ENCODE measurements around the gene ZNF792. TPM values are rescaled to one million over a fixed set of nuclear protein-coding genes. Genes with fewer than 3 reads are reported as not detected.

ZNF792 gene
- total RNA-seq, 1 donor from 2014 or later = 7.0 TPM

GRCh38 chr19:34982275-34982674 lies 18.2 kb upstream of the ZNF792 start:
- Histone ChIP-seq H3K36me3 (no peaks in the 10 kb centered on the region), H3K9ac (no peak overlapping the region), H3K27me3 (no peaks in the 10 kb centered on the region), H3K27ac (no peak overlapping the region), H2AFZ (replicated peaks) (no peak overlapping the region), H3K4me2 (no peak overlapping the region), H3K79me2 (ENCODE audit: low read depth) (no peaks in the 10 kb centered on the region), H4K20me1 (ENCODE audit: low read depth) (no peaks in the 10 kb centered on the region), H3K4me1 (peaks cover 8% of the 10 kb centered on the region), H3F3A (ENCODE audit: low read depth) (peaks cover 4% of the 10 kb centered on the region), H3K4me3 (no peak overlapping the region), H3K9me3 (ENCODE audit: low read depth) (no peaks in the 10 kb centered on the region)
- Mint-ChIP-seq H3K4me1 (peaks cover 2% of the 10 kb centered on the region), H3K4me3 (no peak overlapping the region), H3K9me3 (peaks cover 6% of the 10 kb centered on the region), H3K36me3 (no peaks in the 10 kb centered on the region), H3K27me3 (ENCODE audit: insufficient read depth, low read depth) (peaks cover 4% of the 10 kb centered on the region), H3K27ac (no peak overlapping the region)
- DNase-seq (ENCODE audit: low spot score) = no peak
- TF ChIP-seq EZH2 (IDR thresholded peaks at IDR 0.05) (no peak), EZH2phosphoT487 (IDR thresholded peaks at IDR 0.05) (no peak), CTCF (IDR thresholded peaks at IDR 0.05) (no peak)

GRCh38 chr19:34979819-34980640 lies 16.0 kb upstream of the ZNF792 start:
- TF ChIP-seq EZH2 (IDR thresholded peaks at IDR 0.05) = no peak
- TF ChIP-seq EZH2phosphoT487 (IDR thresholded peaks at IDR 0.05) = no peak
- no peak for TF ChIP-seq CTCF (IDR thresholded peaks at IDR 0.05)
- H3F3A ChIP-seq (ENCODE audit: low read depth) = no peaks in the 10 kb centered on the region
- peaks cover under 1% of the 10 kb centered on the region for H3K4me1 Mint-ChIP-seq
- H2AFZ ChIP-seq (replicated peaks) = no peak overlapping the region
- no peak overlapping the region for H3K27ac ChIP-seq
- H3K36me3 Mint-ChIP-seq = no peaks in the 10 kb centered on the region
- no peaks in the 10 kb centered on the region for H3K36me3 ChIP-seq
- H3K4me3 Mint-ChIP-seq = no peak overlapping the region
- H3K79me2 ChIP-seq (ENCODE audit: low read depth) = no peaks in the 10 kb centered on the region
- H3K9me3 Mint-ChIP-seq = peaks cover 8% of the 10 kb centered on the region
- H3K27ac Mint-ChIP-seq = no peak overlapping the region
- peaks cover 6% of the 10 kb centered on the region for H3K27me3 Mint-ChIP-seq (ENCODE audit: insufficient read depth, low read depth)
- no peak overlapping the region for H3K4me3 ChIP-seq
- H4K20me1 ChIP-seq (ENCODE audit: low read depth) = no peaks in the 10 kb centered on the region
- no peak for DNase-seq (ENCODE audit: low spot score)
- H3K9ac ChIP-seq = no peak overlapping the region
- H3K27me3 ChIP-seq = no peaks in the 10 kb centered on the region
- H3K4me2 ChIP-seq = no peak overlapping the region
- no peaks in the 10 kb centered on the region for H3K9me3 ChIP-seq (ENCODE audit: low read depth)
- H3K4me1 ChIP-seq = no peaks in the 10 kb centered on the region

- no peaks in the 10 kb centered on the region for H3K4me1 ChIP-seq
- Mint-ChIP-seq H3K4me3 (no peak overlapping the region), H3K36me3 (no peaks in the 10 kb centered on the region), H3K4me1 (peaks cover 4% of the 10 kb centered on the region), H3K27ac (no peak overlapping the region), H3K27me3 (ENCODE audit: insufficient read depth, low read depth) (peaks cover 11% of the 10 kb centered on the region), H3K9me3 (peaks cover 4% of the 10 kb centered on the region)
- no peak overlapping the region for H3K27ac ChIP-seq
- TF ChIP-seq EZH2 (IDR thresholded peaks at IDR 0.05) = no peak
- TF ChIP-seq EZH2phosphoT487 (IDR thresholded peaks at IDR 0.05) = no peak
- TF ChIP-seq CTCF (IDR thresholded peaks at IDR 0.05) = no peak
- no peak overlapping the region for H3K4me3 ChIP-seq
- H3K9me3 ChIP-seq (ENCODE audit: low read depth) = no peaks in the 10 kb centered on the region
- no peaks in the 10 kb centered on the region for H3F3A ChIP-seq (ENCODE audit: low read depth)
- H2AFZ ChIP-seq (replicated peaks) = no peak overlapping the region
- H3K27me3 ChIP-seq = no peaks in the 10 kb centered on the region
- no peaks in the 10 kb centered on the region for H3K79me2 ChIP-seq (ENCODE audit: low read depth)
- DNase-seq (ENCODE audit: low spot score) = no peak
- no peak overlapping the region for H3K4me2 ChIP-seq
- no peaks in the 10 kb centered on the region for H3K36me3 ChIP-seq
- no peaks in the 10 kb centered on the region for H4K20me1 ChIP-seq (ENCODE audit: low read depth)
- H3K9ac ChIP-seq = no peak overlapping the region
Observed at GRCh38 chr19:34976611-34977010, 12.6 kb upstream of the ZNF792 start.

Measured in neural progenitor cell (in vitro differentiated cells).